Liver (tissue), 9 donors: ENCODE data around the gene ZNF366. TPM values are rescaled to one million over a fixed set of nuclear protein-coding genes. Genes with fewer than 3 reads are reported as not detected.

ENCODE experiments used
- DNase-seq: peaks from one replicate; pipeline ENCODE4 v3.0.0-alpha.2; 2017; ENCODE audit warnings: low spot score
- H3K27ac ChIP-seq, 2 donors: one replicate each; pipeline ENCODE4 v1.7.0; 2013; ENCODE audit warnings: inconsistent platforms in 2 of 2, low read length in 2 of 2, control low read depth in 1 of 2, low read depth in 1 of 2, mild to moderate bottlenecking in 1 of 2
- H3K27me3 ChIP-seq, 4 donors: one replicate each; pipeline versions ENCODE4 v1.6.1 to v1.7.0; 2013; ENCODE audit warnings: low read length in 3 of 4, inconsistent platforms in 1 of 4, mild to moderate bottlenecking in 1 of 4, moderate library complexity in 1 of 4; ENCODE audit not compliant: control insufficient read depth in 4 of 4, insufficient read depth in 4 of 4
- H3K36me3 ChIP-seq, 4 donors: one replicate each; pipeline versions ENCODE4 v1.6.1 to v1.7.0; 2013; ENCODE audit warnings: low read length in 3 of 4, mild to moderate bottlenecking in 3 of 4, low read depth in 1 of 4, moderate library complexity in 1 of 4; ENCODE audit not compliant: control insufficient read depth in 4 of 4, insufficient read depth in 3 of 4
- H3K4me1 ChIP-seq, 4 donors: one replicate each; pipeline versions ENCODE4 v1.6.1 to v1.7.0; 2013; ENCODE audit warnings: low read length in 3 of 4, mild to moderate bottlenecking in 3 of 4, moderate library complexity in 1 of 4; ENCODE audit not compliant: control insufficient read depth in 4 of 4, insufficient read depth in 4 of 4
- H3K4me3 ChIP-seq, 3 donors: one replicate each; pipeline versions ENCODE4 v1.6.1 to v1.7.0; 2013; ENCODE audit warnings: low read length in 3 of 3, control low read depth in 1 of 3, low read depth in 1 of 3, mild to moderate bottlenecking in 1 of 3
- H3K9ac ChIP-seq, 2 donors: one replicate each; pipeline ENCODE4 v1.7.0; 2013; ENCODE audit warnings: low read length in 2 of 2, mild to moderate bottlenecking in 2 of 2, moderate library complexity in 2 of 2, control low read depth in 1 of 2, low read depth in 1 of 2
- H3K9me3 ChIP-seq, 4 donors: one replicate each; pipeline versions ENCODE4 v1.6.1 to v1.7.0; 2013; ENCODE audit warnings: low read length in 3 of 4; ENCODE audit not compliant: control insufficient read depth in 4 of 4
- ATF3 ChIP-seq: IDR thresholded peaks from 2 replicates; pipeline ENCODE4 v1.6.1; 2016; ENCODE audit warnings: antibody characterized with exemption
- CTCF ChIP-seq: fragments of 150-350 bp; IDR thresholded peaks from 2 replicates; pipeline ENCODE4 v1.5.1; 2017; ENCODE audit warnings: improper control_type of control experiment, low read depth, low read length; ENCODE audit not compliant: missing input control
- EGR1 ChIP-seq, 2 donors: IDR thresholded peaks; 2 replicates each; pipeline ENCODE4 v1.6.1; 2016 to 2018; ENCODE audit warnings: antibody characterized with exemption in 2 of 2, low read depth in 2 of 2
- FOXA1 ChIP-seq: IDR thresholded peaks from 2 replicates; pipeline ENCODE4 v1.6.1; 2016; ENCODE audit warnings: antibody characterized with exemption
- FOXA2 ChIP-seq: IDR thresholded peaks from 2 replicates; pipeline ENCODE4 v1.6.1; 2016; ENCODE audit warnings: antibody characterized with exemption
- GABPA ChIP-seq, 2 donors: IDR thresholded peaks in 1 of 2; conservative IDR thresholded peaks in 1 of 2; 2 replicates each; pipeline ENCODE4 v1.6.1; 2016; ENCODE audit warnings: antibody characterized with exemption in 2 of 2, mild to moderate bottlenecking in 1 of 2, moderate library complexity in 1 of 2
- HNF4A ChIP-seq, 2 donors: conservative IDR thresholded peaks; 2 replicates each; pipeline ENCODE4 v1.6.1; 2016; ENCODE audit warnings: antibody characterized with exemption in 2 of 2, mild to moderate bottlenecking in 2 of 2
- HNF4G ChIP-seq: IDR thresholded peaks from 2 replicates; pipeline ENCODE4 v1.6.1; 2016; ENCODE audit warnings: antibody characterized with exemption
- JUND ChIP-seq, 2 donors: IDR thresholded peaks; 2 replicates each; pipeline ENCODE4 v1.6.1; 2016; ENCODE audit warnings: antibody characterized with exemption in 2 of 2
- NR2F2 ChIP-seq: IDR thresholded peaks from 2 replicates; pipeline ENCODE4 v1.6.1; 2016; ENCODE audit warnings: antibody characterized with exemption
- RAD21 ChIP-seq, 2 donors: IDR thresholded peaks; 2 replicates each; pipeline ENCODE4 v1.6.1; 2016; ENCODE audit warnings: antibody characterized with exemption in 2 of 2, mild to moderate bottlenecking in 2 of 2
- RXRA ChIP-seq, 2 donors: IDR thresholded peaks; 2 replicates each; pipeline ENCODE4 v1.6.1; 2017 to 2018; ENCODE audit warnings: antibody characterized with exemption in 2 of 2, mild to moderate bottlenecking in 1 of 2
- SP1 ChIP-seq: IDR thresholded peaks from 2 replicates; pipeline ENCODE4 v1.6.1; 2018; ENCODE audit warnings: antibody characterized with exemption, mild to moderate bottlenecking
- TAF1 ChIP-seq: conservative IDR thresholded peaks from 2 replicates; pipeline ENCODE4 v1.6.1; 2016; ENCODE audit warnings: antibody characterized with exemption, mild to moderate bottlenecking
- YY1 ChIP-seq: IDR thresholded peaks from 2 replicates; pipeline ENCODE4 v1.6.1; 2016; ENCODE audit warnings: antibody characterized with exemption, mild to moderate bottlenecking
- WGBS: extraction: QIAGEN DNeasy Blood & Tissue Kit; methylation state at CpG from one replicate; pipeline ENCODE4 v1.1.7; 2013; 5-methylcytosine and 5-hydroxymethylcytosine counted together
- polyA plus RNA-seq, 2 donors: library from polyadenylated mRNA; stranded (reverse) in 1 of 2; unstranded in 1 of 2; fragments of 200-250 nt in 1 of 2; fragments of >200 nt in 1 of 2; fragmentation: Nextera tagmentation in 1 of 2; extraction: Ambion mirVana in 1 of 2; gene quantifications; one replicate each; pipeline versions ENCODE4 v1.2.1 to v1.2.3, GENCODE V29; 2013 to 2015
- total RNA-seq, 2 donors: library from RNA; depleted of rRNA; stranded (reverse); fragments of >200 nt; gene quantifications; one replicate each; pipeline ENCODE4 v1.2.3, GENCODE V29; 2014
- TF ChIP-seq, protein P1 (sequence below): IDR thresholded peaks from 2 replicates; pipeline ENCODE4 v1.6.1; 2016; ENCODE audit warnings: antibody characterized with exemption, mild to moderate bottlenecking
- TF ChIP-seq, protein P2 (sequence below): IDR thresholded peaks from 2 replicates; pipeline ENCODE4 v1.6.1; 2016; ENCODE audit warnings: antibody characterized with exemption
- donor health status: healthy.
- donor health status: healthy.
- donor health status: healthy.
- donor health status: healthy.
- donor health status: healthy.

Gene ZNF366
- total and polyA plus RNA-seq, 4 donors: 0.71 to 1.0 (median 0.75) TPM

DNA sequence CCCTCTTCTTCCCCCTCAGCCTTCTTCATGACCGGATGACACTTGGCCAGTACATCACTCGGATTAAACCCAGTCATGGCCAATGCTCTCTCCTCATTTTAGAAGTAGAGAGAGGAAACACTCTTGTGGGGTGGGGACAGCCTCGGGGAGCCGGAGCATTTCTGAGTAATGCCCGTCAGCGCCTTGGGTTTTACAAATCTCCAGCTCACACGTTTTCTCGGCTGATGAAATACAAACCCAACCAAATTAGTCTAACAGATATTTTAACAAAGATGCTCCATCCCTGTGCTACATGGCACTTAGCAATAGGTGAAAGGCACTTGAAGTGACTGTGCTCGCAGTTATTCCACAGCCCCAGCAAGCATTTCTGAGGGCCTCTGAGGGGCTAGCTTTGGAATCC lies 51.7 kb downstream of the ZNF366 start:
- no peak for DNase-seq
- TF ChIP-seq, protein P1, sequence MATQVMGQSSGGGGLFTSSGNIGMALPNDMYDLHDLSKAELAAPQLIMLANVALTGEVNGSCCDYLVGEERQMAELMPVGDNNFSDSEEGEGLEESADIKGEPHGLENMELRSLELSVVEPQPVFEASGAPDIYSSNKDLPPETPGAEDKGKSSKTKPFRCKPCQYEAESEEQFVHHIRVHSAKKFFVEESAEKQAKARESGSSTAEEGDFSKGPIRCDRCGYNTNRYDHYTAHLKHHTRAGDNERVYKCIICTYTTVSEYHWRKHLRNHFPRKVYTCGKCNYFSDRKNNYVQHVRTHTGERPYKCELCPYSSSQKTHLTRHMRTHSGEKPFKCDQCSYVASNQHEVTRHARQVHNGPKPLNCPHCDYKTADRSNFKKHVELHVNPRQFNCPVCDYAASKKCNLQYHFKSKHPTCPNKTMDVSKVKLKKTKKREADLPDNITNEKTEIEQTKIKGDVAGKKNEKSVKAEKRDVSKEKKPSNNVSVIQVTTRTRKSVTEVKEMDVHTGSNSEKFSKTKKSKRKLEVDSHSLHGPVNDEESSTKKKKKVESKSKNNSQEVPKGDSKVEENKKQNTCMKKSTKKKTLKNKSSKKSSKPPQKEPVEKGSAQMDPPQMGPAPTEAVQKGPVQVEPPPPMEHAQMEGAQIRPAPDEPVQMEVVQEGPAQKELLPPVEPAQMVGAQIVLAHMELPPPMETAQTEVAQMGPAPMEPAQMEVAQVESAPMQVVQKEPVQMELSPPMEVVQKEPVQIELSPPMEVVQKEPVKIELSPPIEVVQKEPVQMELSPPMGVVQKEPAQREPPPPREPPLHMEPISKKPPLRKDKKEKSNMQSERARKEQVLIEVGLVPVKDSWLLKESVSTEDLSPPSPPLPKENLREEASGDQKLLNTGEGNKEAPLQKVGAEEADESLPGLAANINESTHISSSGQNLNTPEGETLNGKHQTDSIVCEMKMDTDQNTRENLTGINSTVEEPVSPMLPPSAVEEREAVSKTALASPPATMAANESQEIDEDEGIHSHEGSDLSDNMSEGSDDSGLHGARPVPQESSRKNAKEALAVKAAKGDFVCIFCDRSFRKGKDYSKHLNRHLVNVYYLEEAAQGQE: no peak
- no peak for TF ChIP-seq GABPA (IDR thresholded peaks at IDR 0.05 in 1 of 2, conservative IDR thresholded peaks at IDR 0.05 in 1 of 2)
- no peak for TF ChIP-seq HNF4A (conservative IDR thresholded peaks at IDR 0.05)
- TF ChIP-seq JUND (IDR thresholded peaks at IDR 0.05): no peak
- TF ChIP-seq ATF3: no peak
- no peak for TF ChIP-seq FOXA1
- TF ChIP-seq RXRA (IDR thresholded peaks at IDR 0.05): no peak
- TF ChIP-seq SP1: no peak
- TF ChIP-seq TAF1: no peak
- no peak for TF ChIP-seq NR2F2
- TF ChIP-seq RAD21 (IDR thresholded peaks at IDR 0.05): no peak
- TF ChIP-seq FOXA2: no peak
- TF ChIP-seq, protein P2, sequence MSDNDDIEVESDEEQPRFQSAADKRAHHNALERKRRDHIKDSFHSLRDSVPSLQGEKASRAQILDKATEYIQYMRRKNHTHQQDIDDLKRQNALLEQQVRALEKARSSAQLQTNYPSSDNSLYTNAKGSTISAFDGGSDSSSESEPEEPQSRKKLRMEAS: no peak
- no peak for TF ChIP-seq YY1
- TF ChIP-seq EGR1 (IDR thresholded peaks at IDR 0.05; ENCODE audit: low read depth in 2 of 2): no peak
- TF ChIP-seq HNF4G: no peak
- Histone ChIP-seq H3K9ac (no peak overlapping the region), H3K4me3 (no peak overlapping the region), H3K36me3 (no peaks in the 10 kb centered on the region), H3K27ac (peak overlapping the region in 1 of 2 donors; percentile 13), H3K9me3 (no peaks in the 10 kb centered on the region), H3K4me1 (peaks cover 0 to 14% (median 11%) of the 10 kb centered on the region in 4 donors), H3K27me3 (no peaks in the 10 kb centered on the region)
- WGBS: 82% methylated on average over 9 of the region's 9 CpGs

- H3K36me3 ChIP-seq: no peaks in the 10 kb centered on the region
- H3K4me1 ChIP-seq: peaks cover 0 to 14% (median 11%) of the 10 kb centered on the region in 4 donors
- no peaks in the 10 kb centered on the region for H3K9me3 ChIP-seq
- peak overlapping the region in 1 of 2 donors; percentile 13 for H3K27ac ChIP-seq
- no peak overlapping the region for H3K4me3 ChIP-seq
- DNase-seq: no peak
- TF ChIP-seq EGR1 (IDR thresholded peaks at IDR 0.05; ENCODE audit: low read depth in 2 of 2) (no peak), HNF4G (no peak), NR2F2 (peak; percentile 43), TAF1 (no peak), JUND (IDR thresholded peaks at IDR 0.05) (no peak), CTCF (no peak)
- H3K9ac ChIP-seq: no peak overlapping the region
- WGBS: 89% methylated on average over 2 of the region's 2 CpGs
- no peaks in the 10 kb centered on the region for H3K27me3 ChIP-seq
Measured at GRCh38 chr5:72454996-72455395, 52.2 kb downstream of the ZNF366 start.
